GM19043 (cell line): ENCODE results near the gene MKKS.
"Not testable (repeated sequence)": the region's sequence is repeated elsewhere in the genome, so short reads cannot be mapped to it uniquely, and the experiment has no call there.

Experiments
- ATAC-seq: cut with Tn5 transposase; IDR thresholded peaks from one replicate; pipeline ENCODE4 v1.9.1; 2021; ENCODE audit warnings: low read depth; ENCODE audit not compliant: unreplicated experiment

MKKS gene

DNA sequence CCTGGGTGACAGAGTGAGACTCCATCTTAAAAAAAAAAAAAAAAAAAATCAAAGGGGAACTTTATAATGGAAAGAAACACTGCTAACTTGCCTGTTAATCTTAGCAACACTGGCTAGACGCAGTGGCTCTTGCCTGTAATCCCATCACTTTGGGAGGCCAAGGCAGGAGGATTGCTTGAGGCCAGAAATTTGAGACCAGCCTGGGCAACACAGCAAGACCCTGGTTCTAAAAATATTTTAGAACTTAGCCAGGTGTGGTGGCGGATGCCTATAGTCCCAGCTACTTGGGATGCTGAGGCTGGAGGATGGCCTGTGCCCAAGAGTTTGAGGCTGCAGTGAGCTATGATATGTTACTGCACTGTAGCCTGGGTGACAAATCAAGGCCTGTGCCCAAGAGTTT lies 16.8 kb downstream of the MKKS start:
- ATAC-seq = not testable (repeated sequence)

DNA sequence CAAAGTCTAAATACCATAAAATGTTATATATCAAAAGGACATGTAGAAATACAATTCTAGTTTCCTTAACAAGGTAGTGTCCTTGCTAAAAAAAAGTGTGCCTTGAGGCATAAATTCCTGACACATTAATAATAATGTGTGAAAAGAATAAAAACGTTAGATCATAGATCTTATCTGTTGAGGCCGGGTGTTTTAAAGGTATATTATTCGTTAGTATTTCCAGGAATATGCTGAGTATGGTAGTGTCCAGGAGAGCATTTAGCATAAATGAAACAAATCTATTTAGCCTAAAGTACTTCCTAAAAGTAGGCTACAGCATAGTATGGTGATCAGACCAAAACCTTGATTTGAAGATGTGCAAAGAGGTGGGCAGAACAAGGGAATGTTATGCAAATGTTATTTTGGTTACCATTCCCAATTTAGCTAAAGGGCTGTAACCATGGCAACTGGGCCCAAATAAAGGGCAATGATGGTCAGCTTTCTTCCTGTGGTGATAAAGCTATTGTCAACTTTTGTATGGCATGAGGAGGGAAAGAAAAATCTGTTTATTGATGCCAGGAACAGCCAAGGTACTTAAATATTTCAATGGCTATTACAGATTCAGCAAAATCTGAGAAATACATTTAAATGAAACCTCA lies 18.9 kb downstream of the MKKS start:
- no peak for ATAC-seq

- peak; percentile 68 for ATAC-seq
Observed at GRCh38 chr20:10412591-10413408, 21.2 kb downstream of the MKKS start.

DNA sequence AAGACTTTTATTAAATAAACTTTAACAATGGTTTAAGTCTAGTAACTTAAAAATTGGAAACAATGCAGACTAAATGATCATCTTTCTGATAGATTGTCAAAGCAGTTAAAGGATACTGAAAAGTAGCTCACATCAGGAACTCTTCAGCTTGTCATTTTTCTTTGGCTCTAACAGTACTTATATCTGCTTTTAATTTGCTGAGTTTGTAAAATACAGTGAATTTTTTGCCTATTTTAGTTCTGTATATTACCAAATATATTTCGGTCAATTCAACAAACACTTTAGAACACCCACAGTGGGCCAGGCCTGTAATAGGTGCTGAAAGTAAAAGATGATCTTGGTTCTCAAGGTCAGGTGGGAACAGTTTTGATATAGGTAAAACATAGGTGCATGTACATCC lies 22.3 kb downstream of the MKKS start:
- ATAC-seq = no peak

- no peak for ATAC-seq
Observed at GRCh38 chr20:10408108-10408813, 25.8 kb downstream of the MKKS start.

DNA sequence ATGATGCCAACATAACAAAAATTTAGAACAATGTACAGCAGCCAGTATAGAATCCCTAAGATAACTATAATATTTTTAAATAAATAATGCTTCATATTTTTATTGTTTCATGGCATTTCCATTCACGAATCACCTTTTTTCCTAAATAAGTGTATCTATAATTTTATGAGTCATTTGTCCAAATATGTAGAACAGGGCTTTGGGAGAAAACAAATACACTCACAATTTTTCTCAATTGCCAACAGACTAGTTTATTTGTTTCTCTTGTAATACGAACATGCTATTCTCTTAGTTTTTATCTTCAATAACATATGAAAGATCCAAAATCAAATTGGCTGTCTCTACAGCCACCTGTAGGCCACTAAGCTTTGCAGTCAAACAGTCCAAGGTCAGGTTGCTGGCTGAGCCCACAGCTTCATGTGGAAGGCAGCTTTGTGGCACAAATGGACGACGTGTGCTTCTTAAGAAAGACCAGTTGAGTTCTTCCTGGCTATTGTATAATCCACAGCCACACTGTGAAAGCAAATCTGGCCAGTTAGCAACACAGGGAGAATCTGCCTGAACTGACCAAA lies 29.0 kb downstream of the MKKS start:
- no peak for ATAC-seq

- no peak for ATAC-seq
Observed at GRCh38 chr20:10404023-10404628, 29.9 kb downstream of the MKKS start.

DNA sequence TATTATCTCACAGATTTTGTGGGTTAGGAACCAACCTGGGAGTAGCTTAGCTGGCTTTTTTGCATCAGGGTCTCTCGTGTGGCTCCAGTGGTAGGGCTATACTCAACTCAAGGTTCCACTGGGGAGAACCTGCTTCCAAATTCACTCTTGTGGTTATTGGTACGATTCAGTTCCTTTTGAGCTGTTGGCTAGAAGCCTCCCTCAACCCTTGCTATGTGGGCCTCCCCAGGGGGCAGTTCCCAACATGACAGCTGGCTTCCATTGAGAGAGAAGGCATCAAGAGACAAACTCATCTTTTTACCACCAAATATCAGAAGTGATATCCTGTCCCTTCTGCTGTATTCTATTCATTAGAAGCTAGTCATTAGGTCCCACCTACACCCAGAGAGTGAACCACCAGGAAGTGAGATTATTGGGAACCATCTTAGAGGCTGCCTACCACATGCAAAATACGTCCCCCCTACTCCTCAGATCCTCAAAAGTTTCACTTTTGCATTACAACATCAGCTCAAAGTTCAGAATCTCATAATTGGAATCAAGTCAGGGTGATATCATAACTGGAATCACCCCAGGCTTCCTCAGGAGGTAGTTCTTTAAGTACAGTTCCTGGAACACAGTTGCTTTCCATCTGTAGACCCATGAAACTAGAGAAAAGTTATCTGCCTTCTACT lies 30.9 kb downstream of the MKKS start:
- ATAC-seq = no peak

DNA sequence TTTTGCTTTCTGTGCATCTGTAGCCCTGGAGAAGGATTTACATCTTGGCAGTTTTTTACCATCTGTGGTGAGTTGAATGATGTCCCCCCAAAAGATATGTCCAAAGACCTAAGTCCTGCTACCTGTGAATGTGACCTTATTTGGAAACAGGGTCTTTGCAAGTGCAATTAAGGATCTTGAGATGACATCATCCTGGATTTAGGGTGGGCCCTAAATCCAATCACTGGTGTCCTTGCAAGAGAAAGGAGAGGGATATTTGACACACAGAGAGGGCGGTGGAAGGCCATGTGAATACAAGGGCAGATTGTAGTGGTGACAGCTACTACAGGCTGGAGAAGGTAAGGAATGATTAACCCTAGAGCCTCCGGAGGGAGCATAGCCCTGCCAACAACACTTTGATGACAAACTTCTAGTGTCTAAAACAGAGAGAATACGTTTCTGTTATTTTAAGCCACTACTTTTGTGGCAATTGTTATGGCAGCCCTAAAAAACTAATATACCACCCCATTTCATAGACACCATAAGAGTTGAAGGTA lies 35.1 kb downstream of the MKKS start:
- no peak for ATAC-seq

DNA sequence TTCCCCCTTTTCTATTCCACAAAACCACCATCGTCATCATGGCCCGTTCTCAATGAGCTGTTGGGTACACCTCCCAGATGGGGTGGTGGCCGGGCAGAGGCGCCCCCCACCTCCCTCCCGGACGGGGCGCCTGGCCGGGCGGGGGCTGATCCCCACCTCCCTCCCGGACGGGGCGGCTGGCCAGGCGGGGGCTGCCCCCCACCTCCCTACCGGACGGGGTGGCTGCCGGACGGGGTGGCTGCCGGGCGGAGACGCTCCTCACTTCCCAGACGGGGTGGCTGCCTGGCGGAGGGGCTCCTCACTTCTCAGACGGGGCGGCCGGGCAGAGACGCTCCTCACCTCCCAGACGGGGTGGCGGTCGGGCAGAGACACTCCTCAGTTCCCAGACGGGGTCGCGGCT lies 39.3 kb downstream of the MKKS start:
- not testable (repeated sequence) for ATAC-seq

- no peak for ATAC-seq
Observed at GRCh38 chr20:10390709-10391108, 43.3 kb downstream of the MKKS start.

DNA sequence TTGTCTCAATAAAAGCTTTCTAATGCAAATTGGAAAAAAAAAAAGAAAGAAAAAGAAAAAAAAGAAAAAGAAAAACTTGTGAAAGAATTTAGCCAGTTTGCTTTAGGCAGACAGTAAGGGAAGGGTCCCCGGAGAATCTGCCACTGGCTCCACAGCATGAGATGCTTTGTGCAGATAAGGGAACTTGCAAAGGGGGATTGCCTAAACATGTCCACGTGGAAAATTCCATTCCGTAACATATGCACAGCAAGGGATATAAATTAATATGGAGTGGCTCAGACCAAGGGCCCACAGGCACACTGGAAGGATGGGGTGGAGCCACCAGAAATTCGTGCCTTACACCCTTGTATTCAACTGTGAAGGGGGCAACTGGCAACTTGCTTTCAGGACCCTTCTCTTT lies 45.4 kb downstream of the MKKS start:
- ATAC-seq = no peak

DNA sequence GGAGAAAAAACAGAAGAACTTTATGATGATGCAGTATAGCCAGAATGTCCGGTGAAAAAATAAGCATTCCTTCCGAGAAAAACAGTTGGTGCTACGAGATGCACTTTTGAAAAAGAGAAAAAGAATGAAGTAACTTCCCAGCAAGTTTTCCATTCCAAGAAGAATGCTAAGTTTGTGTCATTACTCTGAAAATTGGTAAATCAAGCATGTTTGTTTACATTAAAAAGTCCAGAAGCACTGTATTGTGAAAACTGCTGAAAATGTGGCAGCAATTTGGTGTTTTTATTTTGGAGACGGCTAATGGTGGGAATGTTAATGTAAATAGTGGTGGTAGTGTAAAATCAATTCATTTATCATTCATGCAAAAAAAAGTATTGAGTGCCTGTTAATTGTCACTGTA lies 46.3 kb downstream of the MKKS start:
- no peak for ATAC-seq

GRCh38 chr20:10385850-10386544 lies 48.0 kb downstream of the MKKS start:
- ATAC-seq = no peak

DNA sequence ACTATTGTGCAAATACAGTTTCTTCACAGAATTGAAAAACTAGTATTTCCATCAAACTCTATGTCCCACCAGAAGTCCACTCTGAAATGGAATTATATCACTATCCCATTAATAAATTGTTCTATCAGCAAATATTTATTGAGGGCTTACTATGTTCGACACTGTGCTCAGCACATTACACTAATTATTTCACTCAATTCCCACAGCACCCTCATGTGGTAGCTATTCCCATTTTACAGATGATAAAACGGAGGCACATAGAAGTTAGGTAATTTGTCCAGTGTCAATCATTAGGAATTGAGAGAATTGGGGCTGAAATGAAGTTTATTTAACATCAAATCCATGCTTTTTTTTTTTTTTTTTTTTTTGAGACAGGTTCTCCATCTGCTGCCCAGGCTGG lies 52.5 kb downstream of the MKKS start:
- ATAC-seq = no peak

GRCh38 chr20:10379761-10380160 lies 54.3 kb downstream of the MKKS start:
- no peak for ATAC-seq

DNA sequence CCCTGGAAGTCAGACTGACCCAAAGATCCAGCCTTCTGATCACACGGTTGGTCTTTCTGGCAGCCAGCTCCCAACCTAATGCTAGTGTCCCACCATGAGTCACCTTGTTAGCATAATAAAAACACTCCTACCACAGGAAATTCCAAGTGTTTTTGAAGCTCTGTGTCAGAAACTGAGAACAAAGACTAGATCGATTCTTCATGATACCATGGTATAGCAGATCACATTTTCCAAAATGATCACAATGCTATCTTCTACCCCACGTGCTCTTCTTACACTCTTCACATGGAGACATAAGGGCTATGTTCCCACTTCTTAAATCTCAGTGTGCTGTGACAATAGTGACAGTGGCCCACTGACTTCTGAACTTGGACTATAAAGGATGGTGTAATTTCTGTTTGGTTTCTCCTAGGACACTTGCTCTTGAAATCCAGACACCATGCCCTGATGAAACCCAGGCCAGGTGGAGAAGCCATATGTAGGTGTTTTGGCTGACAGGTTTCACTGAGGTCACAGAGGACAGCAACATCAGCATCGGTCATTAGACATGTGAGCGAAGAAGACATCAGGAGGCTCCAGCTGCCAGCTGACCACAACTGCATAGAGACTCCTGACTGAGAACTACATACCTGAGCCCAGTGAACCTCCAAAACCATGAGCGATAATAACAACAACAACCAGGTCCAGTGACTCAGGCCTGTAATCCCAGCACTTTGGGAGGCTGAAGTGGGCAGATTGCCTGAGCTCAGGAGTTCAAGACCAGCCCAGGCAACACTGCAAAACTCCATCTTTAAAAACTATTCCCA lies 57.5 kb downstream of the MKKS start:
- ATAC-seq = no peak

DNA sequence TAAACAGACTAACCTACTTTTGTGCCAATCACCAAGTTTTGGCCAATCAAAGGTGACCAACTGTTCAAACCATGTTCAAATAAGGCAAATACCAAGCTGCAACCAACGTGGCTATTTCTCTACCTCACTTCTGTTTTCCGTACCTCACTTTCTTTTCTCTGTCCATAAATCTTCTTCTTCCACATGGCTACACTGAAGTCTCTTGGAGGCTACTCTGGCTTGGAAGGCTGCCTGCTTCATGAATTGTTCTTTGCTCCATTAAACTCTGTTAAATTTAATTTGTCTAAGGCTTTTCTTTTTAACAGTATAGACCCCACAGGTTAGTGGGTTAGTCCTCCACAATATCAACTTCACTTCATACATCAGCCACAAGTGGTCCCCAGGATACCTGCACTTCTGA lies 58.8 kb downstream of the MKKS start:
- ATAC-seq = no peak

- no peak for ATAC-seq
Observed at GRCh38 chr20:10374036-10374435, 60.0 kb downstream of the MKKS start.
